RPMI8226 (cell line): ENCODE measurements around the gene IL1R1.
"Not testable (repeated sequence)": the region's sequence is repeated elsewhere in the genome, so short reads cannot be mapped to it uniquely, and the experiment has no call there.

Experiments used
- DNase-seq: peaks from one replicate; pipeline ENCODE4 v3.0.0-alpha.2; 2015

The IL1R1 gene

GRCh38 chr2:102141970-102142828 is at the start of gene IL1R1:
TSS of gene IL1R1 (plus strand) at chr2:102142746. CDS start at chr2:102157725, 14,979 bp downstream.
- DNase-seq = no peak

GRCh38 chr2:102093662-102094061 is 48.9 kb upstream of the IL1R1 start:
- no peak for DNase-seq

- no peak for DNase-seq
Measured at GRCh38 chr2:102094917-102095316, 47.6 kb upstream of the IL1R1 start.

GRCh38 chr2:102096103-102096502 is 46.4 kb upstream of the IL1R1 start:
- no peak for DNase-seq

GRCh38 chr2:102098756-102099155 is 43.8 kb upstream of the IL1R1 start:
- DNase-seq = no peak

GRCh38 chr2:102099536-102100298 is 42.8 kb upstream of the IL1R1 start:
- DNase-seq = no peak

- no peak for DNase-seq
Measured at GRCh38 chr2:102100371-102101096, 42.0 kb upstream of the IL1R1 start.

- DNase-seq = no peak
Measured at GRCh38 chr2:102101097-102101848, 41.3 kb upstream of the IL1R1 start.

GRCh38 chr2:102101849-102102635 is 40.5 kb upstream of the IL1R1 start:
- DNase-seq = no peak

GRCh38 chr2:102102636-102102948 is 40.0 kb upstream of the IL1R1 start:
- not testable (repeated sequence) for DNase-seq

GRCh38 chr2:102103284-102103683 is 39.3 kb upstream of the IL1R1 start:
- no peak for DNase-seq

GRCh38 chr2:102103992-102104871 is 38.3 kb upstream of the IL1R1 start:
- DNase-seq = peak; percentile 5

- no peak for DNase-seq
Measured at GRCh38 chr2:102106133-102106556, 36.4 kb upstream of the IL1R1 start.

GRCh38 chr2:102106813-102107740 is 35.5 kb upstream of the IL1R1 start:
- DNase-seq = not testable (repeated sequence)

- DNase-seq = no peak
Measured at GRCh38 chr2:102107741-102108070, 34.8 kb upstream of the IL1R1 start.

- no peak for DNase-seq
Measured at GRCh38 chr2:102109016-102109415, 33.5 kb upstream of the IL1R1 start.

- no peak for DNase-seq
Measured at GRCh38 chr2:102110171-102110570, 32.4 kb upstream of the IL1R1 start.

- no peak for DNase-seq
Measured at GRCh38 chr2:102110596-102111334, 31.8 kb upstream of the IL1R1 start.

GRCh38 chr2:102111823-102112222 is 30.7 kb upstream of the IL1R1 start:
- no peak for DNase-seq
